Astrocyte of the cerebellum (primary cell): ENCODE results near the gene DNAJB2.

Experiments
- DNase-seq: peaks from one replicate; pipeline ENCODE4 v3.0.0-alpha.2; 2011; ENCODE audit warnings: low read depth
- H3K4me3 ChIP-seq: 2 replicates; pipeline ENCODE4 v1.5.1; 2011; ENCODE audit warnings: mild to moderate bottlenecking, low read depth, low read length, moderate library complexity
- CTCF ChIP-seq: IDR thresholded peaks from 2 replicates; pipeline ENCODE4 v1.5.1; 2012; ENCODE audit warnings: low read length, low read depth, moderate library complexity, mild to moderate bottlenecking; ENCODE audit errors: missing control alignments
- in situ Hi-C: cut with HindIII; loops from 2 replicates; pipeline ENCODE4 v1.10.0; 2017; ENCODE audit warnings: low sequenced_read_pairs

Gene DNAJB2

DNA sequence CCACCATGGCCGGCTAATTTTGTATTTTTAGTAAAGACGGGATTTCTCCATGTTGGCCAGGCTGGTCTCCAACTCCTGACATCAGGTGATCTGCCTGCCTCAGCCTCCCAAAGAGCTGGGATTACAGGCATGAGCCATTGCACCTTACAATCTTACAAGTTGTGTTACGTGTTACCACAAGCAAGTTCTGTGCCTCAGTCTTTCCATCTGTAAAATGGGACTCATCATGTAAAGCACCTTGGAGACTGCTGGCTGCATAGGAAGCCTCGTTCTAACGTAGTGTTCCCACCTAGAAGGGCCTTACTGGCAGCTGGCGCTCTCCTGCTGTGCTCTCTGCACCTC lies 10.0 kb downstream of the DNAJB2 start:
- in situ Hi-C loops, result no loop called here
- no peak for DNase-seq
- no peak overlapping the region for H3K4me3 ChIP-seq
- no peak for TF ChIP-seq CTCF

DNA sequence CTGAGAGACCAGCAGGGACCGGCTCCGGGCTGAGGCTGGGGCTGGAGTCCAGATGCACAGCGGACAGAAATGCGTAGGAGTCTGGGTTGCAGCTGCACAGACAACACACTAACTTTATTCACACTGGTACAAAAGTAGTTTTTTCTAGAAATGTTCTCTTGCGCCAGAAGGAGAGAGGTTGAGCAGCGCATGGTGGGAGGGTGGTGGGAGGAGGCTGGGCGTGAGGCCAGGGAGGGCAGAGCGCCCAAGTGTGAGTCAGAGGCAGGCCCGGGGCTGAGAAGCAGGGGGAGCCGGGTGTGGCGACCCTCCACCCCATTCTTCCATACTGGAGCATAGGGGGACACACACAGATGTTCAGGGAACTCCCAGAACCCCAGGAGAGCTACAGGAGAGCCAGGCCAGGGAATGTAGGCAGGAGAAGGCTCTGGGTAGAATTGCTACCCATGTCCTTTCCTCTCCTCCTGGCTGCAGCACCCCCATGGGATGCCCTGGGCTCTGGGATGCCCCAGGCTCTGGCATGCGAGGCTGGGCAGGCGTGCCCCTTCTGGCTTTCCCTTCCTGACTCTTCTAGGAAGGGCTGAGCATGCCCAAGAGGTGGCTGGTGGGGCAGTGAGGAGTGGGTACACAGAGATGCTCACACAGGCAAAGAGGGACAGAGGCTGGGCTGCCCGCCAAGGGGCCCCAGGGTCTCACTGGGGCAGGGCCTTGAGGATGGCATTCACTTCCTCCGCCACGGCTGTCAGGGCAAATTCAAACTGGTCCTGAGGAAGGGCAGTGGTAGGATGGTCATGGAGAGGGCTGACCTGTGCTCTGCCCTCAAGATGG lies 10.6 kb downstream of the DNAJB2 start:
- in situ Hi-C loops, result no loop called here
- TF ChIP-seq CTCF, result no peak
- peak; percentile 60 for DNase-seq
- H3K4me3 ChIP-seq, result no peak overlapping the region

DNA sequence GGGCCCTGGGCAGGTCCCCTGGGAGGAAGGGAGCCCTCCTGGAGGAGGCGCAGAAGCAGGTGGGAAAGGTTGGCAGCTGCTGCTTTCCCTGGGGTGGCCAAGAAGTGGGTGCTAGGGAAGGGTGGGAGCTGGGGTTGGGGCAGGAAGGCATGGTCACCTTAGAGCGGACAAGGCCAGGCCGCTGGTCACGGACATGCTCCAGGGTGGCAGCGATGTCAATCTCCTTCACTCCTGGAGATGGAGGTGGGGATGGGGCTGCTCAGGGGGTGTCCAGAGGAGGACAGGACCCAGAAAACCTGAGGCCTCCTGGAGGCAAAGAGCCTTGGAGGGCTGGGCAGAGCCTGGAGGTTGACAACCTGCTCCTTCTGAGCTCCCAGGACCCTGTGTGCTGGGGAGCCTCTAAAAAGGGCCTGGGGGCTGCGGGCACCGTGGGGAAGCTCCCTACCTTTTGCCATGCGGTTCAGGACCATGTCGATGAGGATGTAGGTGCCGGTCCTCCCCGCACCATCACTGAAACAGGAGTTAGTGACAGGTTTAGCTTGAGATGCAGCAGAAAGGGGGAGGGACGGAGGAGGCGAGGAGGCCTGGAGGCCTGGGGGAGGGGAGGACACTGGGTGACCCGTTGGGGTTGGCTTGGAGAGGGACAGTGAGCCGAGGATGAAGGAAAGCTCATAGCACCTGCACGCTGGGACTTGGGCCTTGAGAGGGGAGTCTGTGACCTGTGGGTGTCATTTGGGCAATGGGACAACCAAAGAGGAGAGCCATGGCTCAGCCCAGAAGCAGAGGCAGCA lies 11.4 kb downstream of the DNAJB2 start:
- in situ Hi-C loops, result no loop called here
- TF ChIP-seq CTCF, result no peak
- no peak for DNase-seq
- H3K4me3 ChIP-seq, result no peak overlapping the region

GRCh38 chr2:219291394-219291793 lies 12.2 kb downstream of the DNAJB2 start:
- DNase-seq, result no peak
- no peak for TF ChIP-seq CTCF
- in situ Hi-C loops, result no loop called here
- no peak overlapping the region for H3K4me3 ChIP-seq

DNA sequence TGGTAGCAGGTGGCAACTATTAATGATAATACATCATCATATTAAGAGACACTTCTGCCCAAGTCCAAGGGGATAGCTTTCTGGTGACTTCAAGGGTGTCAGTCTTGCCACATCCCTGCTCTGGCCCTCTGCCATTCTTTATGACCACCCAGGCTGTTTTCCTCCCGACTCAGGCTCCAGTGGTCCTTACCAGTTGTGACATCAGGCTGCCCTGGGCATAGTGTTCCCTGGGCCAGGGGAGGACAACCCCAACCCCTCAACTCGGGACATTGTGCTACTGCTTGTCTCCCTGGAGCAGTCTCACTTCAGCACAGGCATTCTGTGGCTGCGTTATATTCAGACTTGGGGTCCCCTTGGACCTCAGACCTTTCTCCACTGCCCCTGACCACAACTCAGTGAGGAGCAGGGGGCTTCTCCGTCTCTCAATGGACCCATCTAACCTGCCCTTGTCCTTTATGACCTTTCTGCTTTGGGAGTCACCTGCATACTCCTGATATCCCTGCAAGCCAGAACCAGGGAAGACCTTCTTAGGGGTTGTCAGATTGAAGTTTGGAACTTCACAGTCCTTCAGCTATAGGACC lies 12.8 kb downstream of the DNAJB2 start:
- no peak overlapping the region for H3K4me3 ChIP-seq
- TF ChIP-seq CTCF, result no peak
- in situ Hi-C loops, result no loop called here
- no peak for DNase-seq

DNA sequence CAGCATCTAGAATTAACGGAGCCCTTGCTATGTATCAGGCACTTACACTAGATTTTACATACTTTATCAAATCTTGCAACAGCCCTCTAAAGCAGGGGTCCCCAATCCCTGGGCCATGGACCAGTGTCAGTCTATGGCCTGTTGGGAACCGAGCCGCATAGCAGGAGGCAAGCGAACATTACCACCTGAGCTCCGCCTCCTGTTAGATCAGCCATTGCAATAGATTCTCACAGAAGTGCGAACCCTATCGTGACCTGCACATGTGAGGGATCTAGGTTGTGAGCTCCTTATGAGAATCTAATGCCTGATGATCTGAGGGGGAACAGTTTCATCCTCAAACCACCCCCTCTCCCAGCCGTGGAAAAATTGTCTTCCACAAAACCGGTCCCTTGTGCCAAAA lies 13.4 kb downstream of the DNAJB2 start:
- no peak overlapping the region for H3K4me3 ChIP-seq
- TF ChIP-seq CTCF, result no peak
- in situ Hi-C loops, result no loop called here
- DNase-seq, result no peak
